Stomach smooth muscle (tissue), 2 donors: ENCODE data around the gene DUS1L.

Source experiments
- H3K27ac ChIP-seq: one replicate; pipeline ENCODE4 v1.7.0; 2013; ENCODE audit warnings: mild to moderate bottlenecking, low read length, inconsistent platforms
- H3K27me3 ChIP-seq, 2 donors: one replicate each; pipeline ENCODE4 v1.7.0; 2013; ENCODE audit warnings: low read length in 2 of 2; ENCODE audit not compliant: insufficient read depth in 2 of 2, control insufficient read depth in 1 of 2
- H3K36me3 ChIP-seq, 2 donors: one replicate each; pipeline ENCODE4 v1.7.0; 2013; ENCODE audit warnings: low read length in 2 of 2; ENCODE audit not compliant: control insufficient read depth in 2 of 2, insufficient read depth in 2 of 2
- H3K4me1 ChIP-seq: one replicate; pipeline ENCODE4 v1.7.0; 2013; ENCODE audit warnings: low read length; ENCODE audit not compliant: control insufficient read depth, insufficient read depth
- H3K4me3 ChIP-seq, 2 donors: one replicate each; pipeline ENCODE4 v1.7.0; 2013; ENCODE audit warnings: low read length in 2 of 2
- H3K9ac ChIP-seq, 2 donors: one replicate each; pipeline ENCODE4 v1.7.0; 2013; ENCODE audit warnings: low read length in 2 of 2, mild to moderate bottlenecking in 1 of 2
- H3K9me3 ChIP-seq, 2 donors: one replicate each; pipeline ENCODE4 v1.7.0; 2013; ENCODE audit warnings: low read length in 2 of 2; ENCODE audit not compliant: control insufficient read depth in 2 of 2
- donor health status: healthy.
- donor health status: Pancreatic carcinoma.

DUS1L gene

DNA sequence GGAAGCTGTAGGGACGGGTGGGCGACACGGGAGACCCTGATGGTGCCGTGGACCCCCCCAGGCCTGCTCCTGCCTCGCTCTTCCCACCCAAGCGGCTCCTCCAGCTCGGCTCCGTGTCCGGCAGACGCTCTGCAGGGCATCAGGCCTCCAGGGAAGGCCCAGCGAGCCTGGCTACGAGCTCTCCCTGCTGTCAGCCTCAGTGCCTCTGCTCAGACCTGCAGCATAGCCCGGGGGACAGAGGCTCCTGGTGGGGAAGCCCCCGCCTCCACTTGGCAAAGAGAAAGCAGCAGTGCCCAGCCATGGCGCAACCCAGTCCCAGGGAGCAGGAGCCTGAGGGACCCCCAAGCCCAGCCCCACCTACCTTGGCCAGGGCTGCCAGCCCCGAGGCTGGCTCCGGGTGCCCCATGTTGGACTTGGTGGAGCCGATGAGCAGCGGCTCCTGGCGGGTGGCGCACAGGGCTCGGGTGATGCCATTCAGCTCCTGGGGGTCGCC lies 26.5 kb upstream of the DUS1L start:
- Histone ChIP-seq H3K36me3 (peaks cover 35 to 38% of the 10 kb centered on the region in 2 donors), H3K27me3 (no peaks in the 10 kb centered on the region), H3K27ac (no peak overlapping the region), H3K4me1 (peaks cover 10% of the 10 kb centered on the region), H3K4me3 (no peak overlapping the region), H3K9me3 (no peaks in the 10 kb centered on the region), H3K9ac (no peak overlapping the region)

DNA sequence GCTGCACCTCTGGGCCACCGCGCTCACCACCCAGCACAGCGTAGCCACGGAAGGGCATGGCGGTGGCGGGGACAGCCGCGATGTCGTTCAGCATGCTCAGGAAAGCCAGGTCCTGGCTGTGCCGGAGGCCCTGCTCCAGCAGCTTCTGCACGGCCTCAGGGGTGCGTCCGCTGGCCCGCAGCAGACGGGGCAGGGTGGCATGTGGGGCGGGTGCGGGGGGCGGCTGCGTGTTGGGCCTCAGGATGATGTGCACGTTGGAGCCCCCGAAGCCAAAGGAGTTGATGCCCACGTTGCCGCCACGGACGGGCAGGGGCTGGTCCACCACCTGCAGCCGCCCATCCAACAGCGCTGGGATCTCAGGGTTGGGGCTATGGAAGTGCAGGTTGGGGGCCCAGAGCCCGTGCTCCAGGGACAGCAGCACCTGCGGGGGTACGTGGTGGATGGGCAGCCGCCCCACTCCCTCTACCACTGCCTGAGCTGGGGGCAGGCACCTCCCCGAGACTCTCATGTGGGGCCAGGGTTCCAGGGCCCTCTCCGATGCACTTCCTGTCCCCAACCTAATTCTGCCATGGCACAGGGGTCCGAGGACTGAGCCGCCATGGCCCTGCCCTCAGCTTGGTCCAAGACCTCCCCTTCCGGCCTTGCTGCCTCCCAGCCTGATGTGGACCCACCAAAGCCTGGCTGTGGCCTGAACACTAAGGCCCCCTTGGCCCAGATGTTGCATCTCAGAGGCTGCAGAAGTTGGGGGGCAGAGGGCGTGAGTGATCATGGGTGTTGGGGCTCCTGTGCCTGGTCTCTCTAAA lies 25.9 kb upstream of the DUS1L start:
- Histone ChIP-seq H3K4me3 (no peak overlapping the region), H3K9me3 (no peaks in the 10 kb centered on the region), H3K27ac (no peak overlapping the region), H3K36me3 (peaks cover 35 to 40% of the 10 kb centered on the region in 2 donors), H3K4me1 (peaks cover 3% of the 10 kb centered on the region), H3K9ac (no peak overlapping the region), H3K27me3 (no peaks in the 10 kb centered on the region)

DNA sequence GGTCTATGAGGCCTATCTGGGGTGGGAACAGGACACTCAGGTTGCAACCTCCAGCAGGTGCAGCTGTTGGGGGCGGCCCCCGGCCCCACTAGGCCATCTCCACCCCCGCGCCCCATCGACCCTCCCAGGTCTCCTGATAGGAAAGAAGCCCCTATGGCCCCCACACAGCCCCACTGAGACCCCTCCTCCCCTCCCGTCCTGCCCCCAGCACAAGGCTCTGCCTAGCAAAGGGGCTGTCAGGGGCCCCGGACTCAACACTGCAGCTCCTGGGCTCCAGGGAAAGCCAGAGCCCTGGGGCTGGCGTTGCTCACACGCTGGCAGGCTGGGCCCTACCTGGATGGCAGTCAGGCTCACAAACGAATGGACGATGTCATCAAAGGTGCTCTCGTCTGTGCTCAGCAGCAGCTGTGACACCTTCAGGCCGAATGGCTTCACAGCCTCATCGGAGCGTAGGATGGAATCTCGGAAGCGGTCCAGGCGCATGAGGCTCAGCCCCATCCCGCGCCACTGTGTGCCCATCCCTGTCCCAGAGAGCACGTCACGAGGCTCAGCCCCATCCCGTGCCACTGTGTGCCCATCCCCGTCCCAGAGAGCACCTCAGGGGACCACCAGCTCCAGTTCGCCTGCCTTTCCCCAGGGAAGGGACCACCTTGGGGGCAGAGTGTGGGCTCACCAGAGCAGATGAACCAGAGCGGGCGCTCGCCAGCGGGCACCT lies 25.1 kb upstream of the DUS1L start:
- H3K9ac ChIP-seq, result no peak overlapping the region
- H3K27ac ChIP-seq, result no peak overlapping the region
- no peak overlapping the region for H3K4me3 ChIP-seq
- H3K36me3 ChIP-seq, result peaks cover 40 to 44% of the 10 kb centered on the region in 2 donors
- H3K27me3 ChIP-seq, result no peaks in the 10 kb centered on the region
- no peaks in the 10 kb centered on the region for H3K4me1 ChIP-seq
- H3K9me3 ChIP-seq, result no peaks in the 10 kb centered on the region

DNA sequence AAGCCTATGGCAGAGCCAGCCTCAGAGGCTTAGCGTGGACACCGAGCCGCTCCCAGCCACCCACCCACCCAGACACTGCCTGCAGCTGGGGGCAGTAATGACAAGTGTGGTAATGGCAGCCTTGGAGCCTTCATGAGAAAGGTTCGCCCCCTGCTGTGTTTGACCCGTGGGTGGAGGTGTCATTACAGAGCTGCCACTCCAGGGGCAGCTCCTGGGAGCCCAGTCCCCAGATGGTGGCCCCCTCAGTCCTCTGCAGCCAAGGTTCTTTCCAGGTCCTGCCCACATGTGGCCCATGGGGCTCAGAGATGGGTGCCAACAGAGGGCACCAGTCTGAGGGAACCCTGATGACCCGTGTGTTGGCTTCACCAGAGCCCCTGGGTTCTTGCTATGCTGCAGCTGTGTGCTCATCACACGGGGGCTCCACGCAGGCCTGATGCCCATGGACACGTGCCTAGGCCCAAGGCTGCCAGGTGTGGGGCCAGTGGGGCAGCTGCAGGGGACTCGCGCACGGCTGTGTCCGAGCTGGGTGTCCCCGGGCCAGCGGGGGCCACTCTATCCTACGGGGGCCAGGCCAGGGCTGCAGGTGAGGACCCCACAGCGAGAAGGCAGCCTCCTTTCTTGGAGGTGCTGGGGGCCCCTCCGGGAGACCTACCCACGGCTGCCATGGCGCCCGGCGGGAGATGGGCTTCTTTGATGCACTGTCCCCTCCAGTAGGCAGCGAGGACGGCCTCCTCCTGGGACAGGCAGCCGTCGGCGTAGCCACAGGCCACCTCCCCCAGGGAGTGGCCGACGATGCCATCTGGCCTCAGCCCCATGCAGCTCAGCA lies 24.3 kb upstream of the DUS1L start:
- Histone ChIP-seq H3K27me3 (no peaks in the 10 kb centered on the region), H3K4me1 (no peaks in the 10 kb centered on the region), H3K4me3 (no peak overlapping the region), H3K9me3 (no peaks in the 10 kb centered on the region), H3K27ac (no peak overlapping the region), H3K9ac (no peak overlapping the region), H3K36me3 (peaks cover 37 to 44% of the 10 kb centered on the region in 2 donors)

DNA sequence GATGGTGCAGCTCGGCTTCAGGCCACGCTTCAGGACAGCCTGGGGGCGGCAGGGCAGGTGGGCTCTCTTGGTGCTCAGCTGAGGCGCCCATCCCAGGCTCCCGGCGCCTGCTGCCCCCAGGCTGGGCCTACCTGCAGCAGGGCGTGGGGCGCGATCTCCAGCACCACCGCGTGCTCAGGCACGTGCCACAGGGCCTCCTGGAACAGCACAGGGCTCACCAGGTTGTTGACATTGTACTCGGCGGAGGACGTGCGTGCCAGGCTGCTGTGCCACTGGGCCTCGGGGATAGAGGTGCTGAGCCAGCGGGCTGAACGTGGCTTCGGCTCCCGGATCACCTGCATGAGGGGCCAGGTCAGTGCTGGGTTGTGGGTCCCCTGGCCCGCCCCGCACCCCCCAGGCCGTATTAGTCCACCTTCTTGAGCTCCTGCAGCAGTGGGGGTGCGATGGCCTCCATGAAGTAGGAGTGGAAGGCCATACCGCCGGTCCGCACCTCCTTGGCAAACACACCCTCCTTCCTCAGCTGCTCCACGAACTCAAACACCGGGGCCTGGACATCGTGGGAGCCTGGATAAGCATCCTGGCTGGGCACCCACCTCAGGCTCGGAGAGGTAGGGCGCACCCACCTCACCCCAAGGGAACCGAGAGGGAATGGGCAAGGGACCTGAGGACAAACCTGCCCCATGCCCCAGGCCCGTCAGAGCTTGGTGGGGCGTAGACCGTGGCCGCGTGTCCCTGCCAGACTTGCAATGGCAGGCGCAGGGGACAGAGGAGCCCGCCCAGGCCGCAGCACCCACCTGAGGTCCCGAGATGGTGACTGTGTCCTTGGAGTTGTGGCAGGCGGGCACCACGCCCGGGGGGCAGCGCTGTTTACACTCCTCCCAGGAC lies 23.5 kb upstream of the DUS1L start:
- no peaks in the 10 kb centered on the region for H3K27me3 ChIP-seq
- no peak overlapping the region for H3K4me3 ChIP-seq
- no peak overlapping the region for H3K9ac ChIP-seq
- H3K9me3 ChIP-seq, result no peaks in the 10 kb centered on the region
- H3K4me1 ChIP-seq, result no peaks in the 10 kb centered on the region
- H3K27ac ChIP-seq, result no peak overlapping the region
- peaks cover 41 to 42% of the 10 kb centered on the region in 2 donors for H3K36me3 ChIP-seq

DNA sequence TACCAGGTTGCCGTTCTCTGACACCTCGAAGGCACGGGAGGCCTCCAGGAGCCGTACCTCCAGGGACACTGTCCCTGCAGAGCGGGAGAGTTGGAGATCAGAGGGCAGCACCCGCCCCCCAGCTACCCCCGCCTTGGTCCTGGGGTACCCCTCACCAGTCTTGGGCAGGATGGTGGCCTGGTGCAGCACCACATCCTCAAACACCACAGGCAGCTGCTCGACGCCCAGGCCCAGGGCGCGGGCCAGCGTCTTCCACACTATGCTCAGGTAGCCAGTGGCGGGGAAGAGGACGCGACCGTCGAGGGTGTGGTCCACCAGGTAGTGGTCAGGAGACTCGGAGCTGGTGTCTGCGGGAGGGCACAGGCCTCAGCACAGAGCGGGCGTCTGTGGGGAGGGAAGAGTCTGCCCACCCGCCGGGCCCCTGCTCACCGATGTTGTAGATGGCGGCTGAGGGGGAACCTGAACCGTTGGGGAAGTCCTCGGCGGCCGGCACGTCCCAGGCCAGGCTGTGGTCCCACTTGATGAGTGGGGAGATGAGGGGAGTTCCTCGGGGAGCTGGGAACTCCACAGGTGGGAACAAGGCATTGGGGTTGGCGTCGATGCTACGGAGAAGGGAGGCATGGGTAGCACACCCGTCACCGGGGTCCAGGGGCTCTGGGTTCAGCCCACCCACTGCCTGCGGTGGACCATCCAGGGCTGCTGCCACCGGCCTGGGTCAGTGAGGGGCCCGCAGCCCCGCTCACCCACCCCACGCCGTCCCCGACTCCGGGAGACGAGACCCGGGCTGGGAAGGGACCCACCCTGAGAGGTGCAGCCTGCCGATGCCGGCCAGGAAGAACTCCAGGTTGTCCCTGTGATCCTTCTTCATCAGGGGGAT lies 22.6 kb upstream of the DUS1L start:
- peaks cover 41 to 43% of the 10 kb centered on the region in 2 donors for H3K36me3 ChIP-seq

DNA sequence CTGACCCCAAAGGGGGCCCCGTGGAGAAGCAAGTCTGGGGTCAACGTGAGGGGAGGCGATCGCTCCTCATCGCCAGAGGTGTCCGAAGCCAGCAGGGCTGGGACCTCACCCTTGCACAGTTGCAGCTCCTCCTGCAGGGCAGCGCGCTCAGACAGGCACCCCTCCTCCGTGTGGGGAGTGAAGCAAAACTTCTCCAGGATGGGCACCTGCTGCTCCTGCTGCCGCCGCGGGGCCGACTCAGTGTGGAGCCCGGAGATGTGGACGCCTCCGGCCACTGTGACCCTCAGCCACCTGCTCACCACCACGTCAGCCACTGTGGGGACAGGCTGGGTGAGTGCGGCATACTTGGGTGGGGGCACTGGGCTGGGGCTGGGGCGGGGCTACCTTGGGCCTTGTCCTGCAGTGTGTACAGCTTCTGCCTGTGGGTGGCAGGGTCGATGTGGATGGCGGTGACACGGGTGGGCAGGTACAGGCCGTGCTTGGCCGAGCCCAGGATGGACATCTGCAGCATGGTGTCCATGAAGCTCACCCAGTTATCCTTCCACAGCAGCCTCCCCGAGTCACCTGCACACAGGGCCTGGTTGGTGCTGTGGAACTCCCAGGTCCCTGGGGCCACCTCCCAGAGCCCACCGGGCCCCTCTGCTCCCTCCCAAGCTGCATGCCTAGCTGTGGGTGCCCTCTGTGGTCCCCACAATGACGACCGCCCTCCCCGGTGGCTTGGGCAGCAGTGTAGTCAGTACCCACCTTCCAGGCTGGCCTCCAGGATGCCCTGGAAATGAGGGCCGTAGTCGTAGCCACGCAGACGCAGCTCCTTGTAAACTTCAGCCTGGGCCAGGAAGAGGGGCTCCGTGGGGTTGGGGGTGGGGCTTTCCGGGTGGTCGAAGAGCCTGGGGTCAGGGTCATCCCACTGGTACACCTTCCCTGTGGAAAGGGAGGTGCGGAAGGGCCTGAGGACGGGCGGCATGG lies 21.6 kb upstream of the DUS1L start:
- Histone ChIP-seq H3K4me1 (no peaks in the 10 kb centered on the region), H3K27ac (no peak overlapping the region), H3K27me3 (no peaks in the 10 kb centered on the region), H3K36me3 (peaks cover 41 to 45% of the 10 kb centered on the region in 2 donors), H3K4me3 (no peak overlapping the region), H3K9ac (no peak overlapping the region), H3K9me3 (no peaks in the 10 kb centered on the region)

More for the DNA sequence above, 22.6 kb upstream of the DUS1L start:
- Histone ChIP-seq H3K9ac (no peak overlapping the region), H3K4me3 (no peak overlapping the region), H3K27me3 (no peaks in the 10 kb centered on the region), H3K27ac (no peak overlapping the region), H3K9me3 (no peaks in the 10 kb centered on the region), H3K4me1 (no peaks in the 10 kb centered on the region)

DNA sequence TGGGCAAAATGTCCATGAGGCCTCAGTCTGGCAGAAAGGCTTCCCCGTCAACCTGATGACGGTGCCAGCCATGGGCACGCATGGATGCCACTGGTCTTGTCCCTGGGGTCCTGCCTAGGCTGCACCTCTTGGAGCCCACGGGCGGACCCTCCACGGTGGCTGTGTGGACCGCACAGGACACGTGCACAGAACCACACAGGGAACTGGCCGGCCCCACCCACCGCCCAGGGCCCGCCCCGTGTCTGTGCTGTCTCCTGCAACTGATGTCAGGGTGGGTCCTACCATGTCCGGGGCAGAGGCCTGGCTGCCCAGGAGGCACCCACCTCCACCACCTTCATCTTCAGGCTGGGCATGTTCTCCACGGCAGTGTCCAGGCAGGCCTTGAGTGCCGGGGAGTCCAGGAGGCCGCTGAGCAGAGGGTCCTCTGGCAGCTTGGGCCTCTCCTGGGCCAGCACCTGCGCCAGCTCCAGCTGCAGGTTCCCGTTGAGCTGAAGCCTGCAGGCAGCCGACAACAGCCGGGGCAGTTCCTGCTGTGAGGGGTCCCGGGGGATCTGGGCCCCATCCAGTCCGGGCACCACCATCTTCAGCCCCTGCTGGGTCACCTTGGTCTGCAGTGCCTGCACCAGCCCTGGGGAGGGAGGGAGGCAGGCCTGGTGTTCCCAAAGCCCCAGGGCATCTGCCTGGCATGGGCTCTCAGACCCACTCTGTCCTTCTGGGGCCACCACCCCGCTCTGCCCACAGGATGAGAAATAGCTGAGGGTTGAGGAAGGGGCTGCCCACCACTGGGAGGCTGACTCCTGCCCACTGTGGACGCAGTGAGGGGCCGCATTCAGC lies 20.5 kb upstream of the DUS1L start:
- no peak overlapping the region for H3K9ac ChIP-seq
- H3K27ac ChIP-seq, result no peak overlapping the region
- H3K36me3 ChIP-seq, result peaks cover 38 to 48% of the 10 kb centered on the region in 2 donors
- H3K4me1 ChIP-seq, result no peaks in the 10 kb centered on the region
- H3K4me3 ChIP-seq, result no peak overlapping the region
- no peaks in the 10 kb centered on the region for H3K9me3 ChIP-seq
- H3K27me3 ChIP-seq, result no peaks in the 10 kb centered on the region
